ENCODE measurements around the gene TIMP4. TPM values are rescaled to one million over a fixed set of nuclear protein-coding genes. Genes with fewer than 3 reads are reported as not detected.

The TIMP4 gene
- total RNA-seq, 1 donor from 2014 or later = 78.9 TPM

DNA sequence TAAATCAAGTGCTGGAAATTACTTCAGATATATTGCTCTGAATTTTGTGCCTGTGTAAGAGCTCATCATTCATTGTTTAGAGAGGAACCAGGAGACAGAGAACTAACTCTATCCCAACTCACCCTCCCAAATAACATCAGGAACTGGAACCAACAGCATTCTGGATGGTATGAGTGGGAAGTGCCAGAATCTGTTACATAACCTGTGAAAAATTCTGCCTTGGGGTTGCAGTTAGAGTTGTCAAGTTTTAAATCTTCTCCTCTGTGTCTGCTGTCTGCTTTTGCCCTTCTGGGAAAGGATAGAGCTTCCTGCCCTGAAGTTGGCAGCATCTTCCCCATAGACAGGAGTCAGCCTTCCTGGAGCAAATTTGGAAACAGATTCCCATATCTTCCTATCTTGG lies 41.2 kb downstream of the TIMP4 start:
- intact Hi-C loops (cut with DNase I) = no loop called here
- Histone ChIP-seq H3K4me3 (no peak overlapping the region), H3K27ac (no peak overlapping the region), H3K9me3 (no peaks in the 10 kb centered on the region), H3K36me3 (no peaks in the 10 kb centered on the region), H3K27me3 (no peaks in the 10 kb centered on the region), H3K4me1 (no peaks in the 10 kb centered on the region)
- no peak for DNase-seq (ENCODE audit: low spot score in 2 of 2)
- TF ChIP-seq, protein P1, sequence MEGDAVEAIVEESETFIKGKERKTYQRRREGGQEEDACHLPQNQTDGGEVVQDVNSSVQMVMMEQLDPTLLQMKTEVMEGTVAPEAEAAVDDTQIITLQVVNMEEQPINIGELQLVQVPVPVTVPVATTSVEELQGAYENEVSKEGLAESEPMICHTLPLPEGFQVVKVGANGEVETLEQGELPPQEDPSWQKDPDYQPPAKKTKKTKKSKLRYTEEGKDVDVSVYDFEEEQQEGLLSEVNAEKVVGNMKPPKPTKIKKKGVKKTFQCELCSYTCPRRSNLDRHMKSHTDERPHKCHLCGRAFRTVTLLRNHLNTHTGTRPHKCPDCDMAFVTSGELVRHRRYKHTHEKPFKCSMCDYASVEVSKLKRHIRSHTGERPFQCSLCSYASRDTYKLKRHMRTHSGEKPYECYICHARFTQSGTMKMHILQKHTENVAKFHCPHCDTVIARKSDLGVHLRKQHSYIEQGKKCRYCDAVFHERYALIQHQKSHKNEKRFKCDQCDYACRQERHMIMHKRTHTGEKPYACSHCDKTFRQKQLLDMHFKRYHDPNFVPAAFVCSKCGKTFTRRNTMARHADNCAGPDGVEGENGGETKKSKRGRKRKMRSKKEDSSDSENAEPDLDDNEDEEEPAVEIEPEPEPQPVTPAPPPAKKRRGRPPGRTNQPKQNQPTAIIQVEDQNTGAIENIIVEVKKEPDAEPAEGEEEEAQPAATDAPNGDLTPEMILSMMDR (IDR thresholded peaks at IDR 0.05) = no peak

DNA sequence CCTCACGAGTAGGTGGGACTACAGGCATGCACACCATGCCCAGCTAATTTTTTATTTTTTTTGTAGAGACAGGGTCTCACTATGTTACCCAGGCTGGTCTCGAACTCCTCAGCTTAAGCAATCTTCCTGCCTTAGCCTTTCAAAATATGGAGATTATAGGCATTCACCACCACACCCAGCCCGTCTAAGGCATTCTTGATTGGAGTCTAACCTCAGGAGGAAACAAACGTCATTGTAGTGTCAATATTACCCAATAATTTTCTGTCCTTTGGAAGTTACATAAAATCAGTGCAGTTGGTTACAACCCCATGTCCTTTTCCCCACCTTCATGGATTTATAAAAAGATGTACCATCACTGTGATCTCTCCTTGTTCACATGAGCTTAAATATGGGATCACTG lies 41.8 kb downstream of the TIMP4 start:
- Histone ChIP-seq H3K27ac (no peak overlapping the region), H3K4me1 (no peaks in the 10 kb centered on the region), H3K27me3 (no peaks in the 10 kb centered on the region), H3K9me3 (no peaks in the 10 kb centered on the region), H3K36me3 (no peaks in the 10 kb centered on the region), H3K4me3 (no peak overlapping the region)
- intact Hi-C loops (cut with DNase I) = no loop called here
- TF ChIP-seq, protein P1 (IDR thresholded peaks at IDR 0.05) = no peak
- no peak for DNase-seq (ENCODE audit: low spot score in 2 of 2)

DNA sequence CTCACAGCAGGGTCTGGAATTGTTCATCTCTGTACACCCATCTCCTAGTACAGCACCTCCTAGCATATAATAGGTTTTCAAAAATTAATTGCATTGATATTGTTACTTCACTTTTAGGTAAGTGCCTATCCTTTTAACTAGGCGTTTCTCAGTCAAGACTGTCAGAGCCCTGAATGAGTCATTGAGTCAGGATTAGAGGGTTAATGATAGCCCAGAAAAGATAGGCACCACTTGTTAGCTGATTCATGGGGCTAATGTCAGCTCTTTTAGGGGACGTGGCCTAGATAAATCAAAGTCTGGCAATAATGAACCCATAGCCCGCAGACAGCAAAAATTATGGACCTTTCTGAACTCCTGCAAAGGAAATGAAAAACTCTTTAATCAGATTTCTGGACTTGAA lies 42.9 kb downstream of the TIMP4 start:
- no peak for DNase-seq (ENCODE audit: low spot score in 2 of 2)
- no peak overlapping the region for H3K27ac ChIP-seq
- TF ChIP-seq, protein P1 (IDR thresholded peaks at IDR 0.05) = no peak

DNA sequence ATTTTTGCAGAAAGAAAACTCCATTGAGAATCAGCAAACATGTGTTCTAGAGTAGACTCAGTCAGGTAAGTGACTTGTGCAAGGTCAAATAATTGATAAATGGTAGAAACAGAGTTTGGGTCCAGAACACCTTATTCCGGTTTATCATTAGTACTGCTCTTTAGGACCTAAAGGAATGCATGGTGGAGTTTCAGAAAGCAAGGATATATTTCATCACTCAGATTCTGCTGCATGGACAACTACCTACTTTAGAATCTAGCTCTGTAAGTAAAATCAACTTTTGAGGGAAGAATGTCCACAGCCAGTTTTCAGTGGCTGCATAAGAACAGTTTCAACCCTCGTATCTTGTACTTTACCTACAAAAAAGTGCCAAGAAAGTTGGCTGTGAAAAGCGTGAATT lies 43.6 kb downstream of the TIMP4 start:
- Histone ChIP-seq H3K4me3 (no peak overlapping the region), H3K36me3 (no peaks in the 10 kb centered on the region), H3K4me1 (no peaks in the 10 kb centered on the region), H3K27ac (no peak overlapping the region), H3K27me3 (no peaks in the 10 kb centered on the region), H3K9me3 (no peaks in the 10 kb centered on the region)
- intact Hi-C loops (cut with DNase I) = no loop called here
- DNase-seq (ENCODE audit: low spot score in 2 of 2) = no peak
- TF ChIP-seq, protein P1 (IDR thresholded peaks at IDR 0.05) = no peak

More for the DNA sequence above, 42.9 kb downstream of the TIMP4 start:
- intact Hi-C loops (cut with DNase I) = no loop called here
- no peaks in the 10 kb centered on the region for H3K9me3 ChIP-seq
- no peaks in the 10 kb centered on the region for H3K36me3 ChIP-seq
- no peak overlapping the region for H3K4me3 ChIP-seq
- no peaks in the 10 kb centered on the region for H3K4me1 ChIP-seq
- no peaks in the 10 kb centered on the region for H3K27me3 ChIP-seq

DNA sequence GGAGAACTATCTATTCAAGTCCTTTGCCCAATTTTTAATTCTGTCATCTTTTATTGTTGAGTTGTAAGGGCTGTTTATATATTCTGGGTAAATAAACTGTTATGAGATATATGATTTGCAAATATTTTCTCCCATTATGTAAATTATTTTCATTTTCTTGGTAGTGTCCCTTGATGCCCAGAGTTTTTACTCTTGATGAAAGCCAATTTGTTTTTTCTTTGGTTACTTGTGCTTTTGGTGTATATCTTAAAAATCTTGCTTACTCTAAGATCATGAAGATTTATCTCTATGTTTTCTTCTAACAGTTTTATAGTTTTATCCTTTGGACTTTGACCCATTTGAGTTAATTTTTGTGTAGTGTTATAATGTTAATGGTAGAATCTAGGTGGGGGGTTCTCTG lies 44.5 kb downstream of the TIMP4 start:
- Histone ChIP-seq H3K4me3 (no peak overlapping the region), H3K27ac (no peak overlapping the region), H3K4me1 (no peaks in the 10 kb centered on the region), H3K36me3 (no peaks in the 10 kb centered on the region), H3K27me3 (no peaks in the 10 kb centered on the region), H3K9me3 (no peaks in the 10 kb centered on the region)
- intact Hi-C loops (cut with DNase I) = no loop called here
- TF ChIP-seq, protein P1 (IDR thresholded peaks at IDR 0.05) = no peak
- no peak for DNase-seq (ENCODE audit: low spot score in 2 of 2)

DNA sequence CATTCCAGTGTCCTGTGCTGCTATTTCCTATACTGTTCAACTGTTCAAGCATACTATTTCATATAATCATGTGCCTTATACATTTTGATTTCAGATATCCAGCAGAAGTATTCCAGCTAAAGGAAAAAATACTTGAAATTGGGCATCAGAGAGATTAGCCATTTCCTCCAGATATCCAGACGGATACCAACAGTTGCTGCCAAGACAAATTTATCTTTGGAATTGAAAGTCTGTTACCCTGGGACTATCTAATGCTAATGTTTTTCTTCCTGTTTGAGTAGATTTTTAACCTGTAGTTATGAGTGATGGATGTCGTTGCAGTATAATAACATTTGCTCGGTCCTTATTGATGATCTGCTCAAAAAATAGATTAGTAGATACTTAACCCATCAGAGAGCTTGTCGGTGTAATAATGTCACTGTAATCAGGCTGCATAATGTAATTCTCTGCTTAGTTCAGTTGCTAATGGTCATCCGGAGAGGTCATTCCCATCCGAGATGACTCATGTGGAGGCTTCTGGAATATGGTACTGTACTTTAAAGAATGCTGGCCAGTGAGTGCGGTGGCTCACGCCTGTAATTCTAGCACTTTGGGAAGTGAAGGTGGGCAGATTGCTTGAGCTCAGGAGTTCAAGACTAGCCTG lies 51.5 kb downstream of the TIMP4 start:
- intact Hi-C loops (cut with DNase I) = no loop called here
- no peaks in the 10 kb centered on the region for H3K9me3 ChIP-seq
- H3K36me3 ChIP-seq = no peaks in the 10 kb centered on the region

More for the DNA sequence above, 51.5 kb downstream of the TIMP4 start:
- TF ChIP-seq, protein P1 (IDR thresholded peaks at IDR 0.05) = no peak
- H3K4me3 ChIP-seq = no peak overlapping the region
- H3K27me3 ChIP-seq = no peaks in the 10 kb centered on the region
- no peaks in the 10 kb centered on the region for H3K4me1 ChIP-seq
- DNase-seq (ENCODE audit: low spot score in 2 of 2) = no peak
- H3K27ac ChIP-seq = no peak overlapping the region
